Kidney epithelial cell (primary cell): Measurements from ENCODE around the gene SEZ6. TPM values are rescaled to one million over a fixed set of nuclear protein-coding genes. Genes with fewer than 3 reads are reported as not detected.

Source experiments
- DNase-seq: peaks from one replicate; pipeline ENCODE4 v3.0.0-alpha.2; 2010; ENCODE audit warnings: low read depth
- H3K27me3 ChIP-seq: 2 replicates; pipeline ENCODE4 v1.6.0; 2011; ENCODE audit warnings: low read length; ENCODE audit not compliant: control insufficient read depth, insufficient read depth
- H3K36me3 ChIP-seq: 2 replicates; pipeline ENCODE4 v1.5.1; 2011; ENCODE audit warnings: low read length; ENCODE audit not compliant: control insufficient read depth, insufficient read depth
- H3K4me3 ChIP-seq: 2 replicates; pipeline ENCODE4 v1.5.1; 2011; ENCODE audit warnings: low read depth, mild to moderate bottlenecking, control low read depth, low read length
- total RNA-seq: library from RNA; depleted of rRNA; stranded (reverse); fragments of >200 nt; gene quantifications from 2 replicates; pipeline ENCODE4 v1.2.3, GENCODE V29; 2015
- TF ChIP-seq, protein P1 (sequence below): IDR thresholded peaks from 2 replicates; pipeline ENCODE4 v1.5.1; 2011; ENCODE audit warnings: mild to moderate bottlenecking, moderate library complexity, low read length, control low read depth, inconsistent platforms; ENCODE audit not compliant: insufficient read depth, poor library complexity, severe bottlenecking

The SEZ6 gene
- total RNA-seq, 1 donor from 2014 or later: not detected

DNA sequence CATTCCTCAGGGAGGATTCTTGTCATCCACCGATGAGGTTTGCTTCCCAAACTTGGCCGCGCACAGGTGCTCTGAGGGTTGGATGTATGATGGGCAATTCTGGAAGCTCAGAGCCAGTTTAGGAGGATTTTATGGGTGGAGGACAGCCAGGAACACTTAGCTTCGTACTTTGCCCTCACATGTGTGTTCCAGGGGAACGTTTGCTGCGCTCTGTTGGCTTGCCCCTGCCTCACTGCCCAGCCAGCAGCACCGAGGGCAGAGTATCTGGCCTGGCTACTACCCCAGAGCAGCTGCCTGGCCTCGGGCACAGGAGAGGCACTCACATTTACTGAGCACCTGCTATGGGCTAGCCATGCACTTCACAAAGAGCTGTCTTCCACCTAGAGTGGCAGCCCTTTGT lies 14.1 kb downstream of the SEZ6 start:
- DNase-seq: no peak
- no peaks in the 10 kb centered on the region for H3K36me3 ChIP-seq
- peaks cover 20% of the 10 kb centered on the region for H3K27me3 ChIP-seq
- no peak overlapping the region for H3K4me3 ChIP-seq
- TF ChIP-seq, protein P1, sequence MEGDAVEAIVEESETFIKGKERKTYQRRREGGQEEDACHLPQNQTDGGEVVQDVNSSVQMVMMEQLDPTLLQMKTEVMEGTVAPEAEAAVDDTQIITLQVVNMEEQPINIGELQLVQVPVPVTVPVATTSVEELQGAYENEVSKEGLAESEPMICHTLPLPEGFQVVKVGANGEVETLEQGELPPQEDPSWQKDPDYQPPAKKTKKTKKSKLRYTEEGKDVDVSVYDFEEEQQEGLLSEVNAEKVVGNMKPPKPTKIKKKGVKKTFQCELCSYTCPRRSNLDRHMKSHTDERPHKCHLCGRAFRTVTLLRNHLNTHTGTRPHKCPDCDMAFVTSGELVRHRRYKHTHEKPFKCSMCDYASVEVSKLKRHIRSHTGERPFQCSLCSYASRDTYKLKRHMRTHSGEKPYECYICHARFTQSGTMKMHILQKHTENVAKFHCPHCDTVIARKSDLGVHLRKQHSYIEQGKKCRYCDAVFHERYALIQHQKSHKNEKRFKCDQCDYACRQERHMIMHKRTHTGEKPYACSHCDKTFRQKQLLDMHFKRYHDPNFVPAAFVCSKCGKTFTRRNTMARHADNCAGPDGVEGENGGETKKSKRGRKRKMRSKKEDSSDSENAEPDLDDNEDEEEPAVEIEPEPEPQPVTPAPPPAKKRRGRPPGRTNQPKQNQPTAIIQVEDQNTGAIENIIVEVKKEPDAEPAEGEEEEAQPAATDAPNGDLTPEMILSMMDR: no peak

GRCh38 chr17:28989028-28989427 lies 16.8 kb downstream of the SEZ6 start:
- H3K4me3 ChIP-seq: no peak overlapping the region
- no peak for DNase-seq

GRCh38 chr17:28988475-28988874 lies 17.4 kb downstream of the SEZ6 start:
- Histone ChIP-seq H3K4me3 (no peak overlapping the region), H3K27me3 (peaks cover 41% of the 10 kb centered on the region), H3K36me3 (no peaks in the 10 kb centered on the region)
- TF ChIP-seq, protein P1: no peak
- DNase-seq: no peak

More at GRCh38 chr17:28989028-28989427, 16.8 kb downstream of the SEZ6 start:
- Histone ChIP-seq H3K27me3 (peaks cover 38% of the 10 kb centered on the region), H3K36me3 (no peaks in the 10 kb centered on the region)
- TF ChIP-seq, protein P1: no peak

DNA sequence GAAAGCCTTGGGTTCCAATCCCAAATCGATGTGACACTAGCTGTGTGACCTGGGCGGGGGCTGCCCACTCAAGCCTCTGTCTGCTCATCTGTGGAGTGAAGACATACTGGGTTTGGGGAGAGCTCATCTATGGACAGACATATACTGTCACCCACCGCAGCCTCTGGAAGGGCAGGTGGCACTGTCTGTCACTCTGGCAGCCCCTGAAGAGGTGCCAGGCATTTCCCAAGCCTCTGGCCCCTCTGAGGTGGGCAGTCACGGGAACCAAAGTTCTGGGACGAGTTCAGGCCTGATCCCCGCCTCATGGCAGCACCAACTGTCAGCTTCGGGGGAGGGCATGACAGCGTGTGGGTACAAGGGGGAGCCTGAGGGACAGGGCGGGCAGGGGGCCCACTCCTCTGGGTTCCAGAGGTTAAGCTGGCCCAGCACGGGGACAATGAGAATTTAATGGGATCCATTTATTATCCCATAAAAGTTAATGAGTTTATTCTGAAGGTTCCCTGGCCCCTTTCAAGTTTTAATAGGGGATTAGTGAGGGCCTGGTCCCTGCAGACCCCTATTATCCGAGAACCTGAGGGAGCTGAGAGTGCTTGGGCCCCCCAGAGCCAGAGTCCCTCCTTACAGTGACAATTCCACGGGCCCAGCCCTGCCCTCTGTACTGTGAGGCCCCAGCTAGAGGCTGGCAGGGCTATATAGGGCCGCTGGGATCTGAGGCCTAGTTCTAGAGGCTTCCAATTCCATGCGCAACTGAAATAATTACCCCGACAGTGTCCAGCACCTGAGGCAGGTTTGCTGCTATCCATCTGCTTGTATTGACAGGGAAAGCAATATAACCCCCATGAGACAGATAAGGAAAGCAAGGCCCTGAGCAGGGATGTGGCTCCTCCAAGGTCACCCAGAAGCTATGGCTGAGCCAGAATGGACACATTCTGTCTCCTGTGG lies 18.8 kb downstream of the SEZ6 start:
- TF ChIP-seq, protein P1: no peak
- H3K27me3 ChIP-seq: peaks cover 38% of the 10 kb centered on the region
- no peak overlapping the region for H3K4me3 ChIP-seq
- H3K36me3 ChIP-seq: no peaks in the 10 kb centered on the region
- DNase-seq: no peak

DNA sequence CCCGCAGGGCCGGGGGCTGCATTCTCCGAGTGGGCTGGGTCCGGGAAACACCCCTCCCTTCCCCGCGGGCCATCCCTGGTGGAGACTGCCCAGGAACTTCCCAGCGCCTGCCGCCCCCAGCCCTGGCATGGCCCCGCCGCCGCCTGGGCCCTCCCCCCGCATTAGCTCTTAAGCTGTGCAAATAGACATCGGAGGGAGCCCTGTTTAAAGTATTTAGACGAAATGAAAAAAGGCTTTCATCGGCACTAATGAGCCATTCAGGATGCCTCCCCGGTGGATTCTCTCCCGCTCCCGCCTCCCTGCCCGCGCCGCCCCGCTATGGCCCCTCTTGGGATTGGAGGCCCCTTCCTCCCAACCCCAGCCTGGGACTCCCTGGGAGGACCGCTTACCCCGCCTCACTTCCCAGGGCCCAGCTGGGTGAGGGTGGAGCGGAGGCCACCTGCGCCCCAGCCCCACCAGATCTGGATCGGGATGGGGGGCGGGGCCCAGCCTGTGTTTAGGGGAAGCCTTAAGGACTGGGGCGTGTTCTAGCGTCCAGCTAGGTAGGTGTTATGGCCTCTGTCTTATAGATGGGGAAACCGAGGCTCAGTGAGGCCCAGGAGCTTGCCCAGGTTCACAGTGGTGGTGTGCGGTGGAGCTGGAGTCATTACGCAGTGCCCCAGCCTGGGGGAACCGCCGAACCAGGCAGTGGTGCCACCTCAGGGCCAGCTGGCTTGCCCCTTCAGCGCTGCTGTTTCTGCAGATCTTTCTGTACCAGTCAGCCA lies 19.7 kb downstream of the SEZ6 start:
- H3K4me3 ChIP-seq: no peak overlapping the region
- no peak for DNase-seq
- H3K36me3 ChIP-seq: no peaks in the 10 kb centered on the region
- TF ChIP-seq, protein P1: no peak
- peaks cover 39% of the 10 kb centered on the region for H3K27me3 ChIP-seq
